GM19397 (cell line): ENCODE results near the gene MT4.

Experiments
- ATAC-seq: cut with Tn5 transposase; IDR thresholded peaks from one replicate; pipeline ENCODE4 v1.9.1; 2021; ENCODE audit warnings: mild to moderate bottlenecking, moderate library complexity; ENCODE audit not compliant: unreplicated experiment

The MT4 gene

DNA sequence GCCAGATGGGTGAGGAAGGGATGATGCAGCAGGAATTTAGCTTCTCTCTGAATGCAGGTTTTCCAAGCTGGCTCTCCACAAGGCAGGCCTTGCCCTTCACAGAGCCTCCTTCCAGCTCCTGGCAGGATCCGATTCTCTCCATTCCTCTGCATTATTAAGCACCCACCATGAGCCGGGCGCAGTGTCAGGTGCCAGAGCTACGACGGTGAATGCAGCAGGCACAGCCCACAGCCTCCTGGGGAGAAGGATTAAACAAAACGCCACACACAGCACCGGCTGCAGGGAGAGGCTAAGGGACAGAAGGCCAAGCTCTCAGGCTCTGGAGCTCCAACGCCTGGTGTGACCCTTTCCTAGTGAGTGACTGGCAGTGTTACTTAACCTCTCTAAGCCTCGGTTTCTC is 36.5 kb downstream of the MT4 start:
- no peak for ATAC-seq

DNA sequence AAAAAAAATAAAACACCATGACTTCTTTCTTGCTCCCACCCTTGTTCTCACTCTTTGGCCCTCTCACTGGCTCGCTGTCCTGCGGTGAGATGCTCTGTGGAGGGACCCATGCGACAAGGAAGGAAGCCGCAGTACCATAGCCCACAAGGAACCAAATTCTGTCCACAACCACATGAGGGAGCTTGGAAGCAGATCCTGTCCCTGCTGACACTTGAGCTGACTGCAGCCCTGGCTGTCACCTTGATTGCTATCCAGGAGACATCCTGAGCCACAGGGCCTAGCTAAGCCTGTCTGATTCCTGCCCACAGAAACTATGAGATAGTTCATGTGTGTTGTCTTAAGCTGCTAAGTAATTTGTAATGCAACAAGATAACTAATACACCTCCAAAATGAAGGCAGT is 38.7 kb downstream of the MT4 start:
- no peak for ATAC-seq

DNA sequence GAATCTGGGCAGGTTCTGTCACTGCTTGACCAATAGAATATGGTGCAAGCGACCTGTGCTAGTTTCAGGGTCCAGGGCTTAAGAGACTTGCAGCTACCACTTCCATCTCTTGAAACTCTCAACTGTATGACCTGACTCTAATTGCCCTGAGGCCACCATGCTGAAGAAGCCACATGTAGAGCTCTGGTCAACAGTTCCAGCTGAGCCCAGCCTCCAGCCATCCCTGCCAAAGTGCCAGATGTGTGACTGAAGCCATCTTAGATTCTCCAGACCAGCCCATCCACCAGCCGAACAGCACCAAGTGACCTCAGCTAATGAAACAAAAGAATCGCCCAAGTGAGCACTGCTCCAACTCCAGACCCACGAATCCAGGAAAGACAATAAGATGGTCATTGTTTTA is 40.1 kb downstream of the MT4 start:
- no peak for ATAC-seq

DNA sequence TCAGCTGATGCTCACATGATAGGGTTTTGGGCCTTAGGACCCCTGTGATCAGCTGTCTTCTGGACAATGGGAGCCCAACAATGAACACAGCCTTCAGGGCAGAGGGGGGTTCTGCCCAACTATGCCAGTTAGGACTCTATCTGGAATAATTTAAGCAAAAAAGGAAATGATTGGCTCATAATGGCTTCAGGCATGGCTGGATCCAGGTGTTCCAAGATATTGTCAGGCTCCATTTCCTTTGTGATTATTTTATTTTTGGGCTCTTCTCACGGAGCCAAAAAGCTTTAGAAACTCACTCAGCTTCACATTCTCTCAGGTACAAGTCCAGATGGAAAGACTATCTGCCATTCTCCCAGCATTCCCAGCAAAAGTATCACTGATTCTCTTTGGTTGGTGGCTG is 40.6 kb downstream of the MT4 start:
- no peak for ATAC-seq

DNA sequence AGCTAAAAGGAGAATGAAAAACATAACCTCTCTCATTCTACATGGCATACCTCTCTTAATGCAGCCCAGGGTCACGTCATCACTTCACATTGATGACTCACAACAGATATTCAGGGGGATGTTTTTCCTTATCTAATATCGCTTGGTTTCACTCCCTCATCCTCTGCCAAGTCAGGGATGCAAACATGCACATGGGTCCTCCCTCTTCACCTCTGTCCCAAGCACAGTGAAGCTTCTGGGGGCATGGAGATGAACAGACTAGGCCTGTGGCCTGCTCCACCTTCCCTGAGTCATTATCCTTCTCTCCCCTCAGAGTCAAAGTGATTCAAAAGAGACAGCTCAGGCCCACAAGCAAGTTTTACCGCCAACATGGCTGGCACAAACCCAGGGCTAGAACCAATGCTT is 41.2 kb downstream of the MT4 start:
- no peak for ATAC-seq

DNA sequence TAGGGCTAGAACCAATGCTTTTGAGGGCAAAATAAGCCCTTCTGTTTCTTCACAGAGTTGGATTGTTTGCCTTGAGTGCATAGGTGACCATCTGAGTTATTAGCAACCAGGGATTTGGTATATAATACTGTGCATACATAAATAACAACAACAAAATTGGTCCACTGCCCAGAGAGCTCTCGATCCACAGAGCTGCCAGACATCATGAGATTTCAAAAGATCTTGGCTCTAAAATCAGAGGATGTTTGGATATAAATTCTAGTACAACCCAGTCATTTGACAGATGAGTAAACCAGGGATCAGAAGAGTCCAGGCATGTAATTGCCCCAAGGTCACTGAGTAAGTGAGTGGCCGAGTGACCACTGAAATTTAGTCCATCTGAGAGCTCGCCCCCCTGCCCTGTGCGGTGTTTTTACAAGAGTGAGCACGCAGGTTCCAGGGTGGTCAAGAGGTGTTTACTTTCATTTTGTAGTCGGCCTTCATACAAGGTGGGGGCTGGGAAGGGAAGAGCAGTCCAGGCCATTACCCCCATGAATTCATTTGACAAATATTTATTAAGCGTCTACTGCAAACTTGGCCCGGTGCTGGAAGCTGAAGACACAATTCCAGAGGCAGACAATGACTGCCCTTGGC is 41.7 kb downstream of the MT4 start:
- ATAC-seq: no peak

- no peak for ATAC-seq
Observed at GRCh38 chr16:56607109-56607618, 42.3 kb downstream of the MT4 start.

GRCh38 chr16:56607675-56608042 is 42.8 kb downstream of the MT4 start:
- no peak for ATAC-seq

DNA sequence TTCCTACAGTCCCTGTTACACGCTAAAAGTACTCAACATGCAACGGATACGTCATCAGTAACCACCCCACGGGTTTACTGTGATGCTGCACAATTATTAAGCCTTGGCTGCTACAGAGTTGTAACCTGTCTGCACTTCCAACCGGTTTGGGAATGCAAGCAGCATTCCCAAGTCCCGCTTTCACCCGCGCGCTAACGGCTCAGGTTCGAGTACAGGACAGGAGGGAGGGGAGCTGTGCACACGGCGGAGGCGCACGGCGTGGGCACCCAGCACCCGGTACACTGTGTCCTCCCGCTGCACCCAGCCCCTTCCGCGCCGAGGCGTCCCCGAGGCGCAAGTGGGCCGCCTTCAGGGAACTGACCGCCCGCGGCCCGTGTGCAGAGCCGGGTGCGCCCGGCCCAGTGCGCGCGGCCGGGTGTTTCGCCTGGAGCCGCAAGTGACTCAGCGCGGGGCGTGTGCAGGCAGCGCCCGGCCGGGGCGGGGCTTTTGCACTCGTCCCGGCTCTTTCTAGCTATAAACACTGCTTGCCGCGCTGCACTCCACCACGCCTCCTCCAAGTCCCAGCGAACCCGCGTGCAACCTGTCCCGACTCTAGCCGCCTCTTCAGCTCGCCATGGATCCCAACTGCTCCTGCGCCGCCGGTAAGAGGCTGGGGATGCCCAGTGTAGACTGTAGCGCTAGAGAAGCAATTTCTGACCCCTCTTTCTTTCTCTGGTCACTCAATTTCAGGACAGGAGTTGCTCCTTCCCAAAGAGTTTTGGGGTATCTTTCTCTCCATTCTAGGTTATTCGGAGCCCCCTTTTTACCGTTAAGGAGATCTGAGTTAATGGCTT is 43.4 kb downstream of the MT4 start, which contains the start of gene MT2A:
Gene MT2A, plus strand, starts transcription at position 542 of the 833 bp plus-strand sequence. Its CDS starts 72 bp downstream, at position 614.
- peak; percentile 90 for ATAC-seq

GRCh38 chr16:56608876-56609462 is 44.1 kb downstream of the MT4 start:
- no peak for ATAC-seq

GRCh38 chr16:56609463-56609921 is 44.6 kb downstream of the MT4 start:
- no peak for ATAC-seq

DNA sequence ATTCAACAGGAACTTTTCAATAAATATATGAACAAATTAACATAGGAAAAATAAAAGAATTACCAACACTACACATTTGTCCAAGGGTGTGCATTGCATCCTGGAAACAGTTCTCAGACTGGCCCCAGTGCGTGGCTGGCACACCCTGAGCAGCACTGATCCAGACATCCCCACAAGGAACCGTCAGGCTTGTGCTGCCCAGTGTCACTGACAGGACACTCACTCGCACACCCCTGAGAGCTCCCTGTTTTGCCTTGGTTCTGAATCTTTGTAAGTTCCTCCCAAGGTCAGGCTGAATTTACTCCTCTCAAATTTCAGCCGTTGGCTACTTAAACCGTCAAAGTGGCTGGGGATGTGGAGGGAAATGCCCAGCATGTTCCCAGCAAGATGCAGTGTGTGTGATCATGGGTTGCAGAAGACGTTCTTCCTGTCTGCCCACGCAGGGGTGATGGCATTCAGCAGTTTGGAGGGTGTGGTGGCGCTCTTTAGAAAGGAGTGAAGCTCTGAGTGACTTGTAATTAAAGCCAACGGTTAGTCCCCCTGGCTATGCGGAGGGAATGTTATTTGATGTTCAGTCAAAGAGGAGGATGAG is 45.2 kb downstream of the MT4 start:
- ATAC-seq: no peak

DNA sequence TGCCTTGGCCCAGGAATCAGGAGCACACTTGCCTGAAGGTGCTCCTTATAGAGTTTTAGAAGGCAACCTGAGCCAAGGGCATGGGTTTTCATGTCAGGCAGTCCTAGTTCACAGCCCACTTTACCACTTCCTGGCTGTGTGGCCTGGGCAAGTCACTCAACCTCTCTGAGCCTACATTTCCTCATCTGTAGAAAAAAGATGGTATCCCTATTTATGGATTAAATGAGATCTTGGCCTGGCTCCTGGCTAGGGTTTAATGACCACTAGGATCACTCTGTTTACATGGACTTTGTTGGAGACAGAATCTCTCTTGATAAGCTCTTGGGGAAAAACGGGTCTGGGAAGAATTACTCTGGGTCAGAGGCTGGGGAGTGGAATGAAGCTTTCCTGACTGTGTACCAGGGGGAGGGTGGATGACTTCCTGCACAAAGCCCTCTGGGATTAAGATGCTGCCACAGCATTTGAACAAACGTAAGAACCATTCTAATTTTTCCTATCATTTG is 45.8 kb downstream of the MT4 start:
- ATAC-seq: no peak

DNA sequence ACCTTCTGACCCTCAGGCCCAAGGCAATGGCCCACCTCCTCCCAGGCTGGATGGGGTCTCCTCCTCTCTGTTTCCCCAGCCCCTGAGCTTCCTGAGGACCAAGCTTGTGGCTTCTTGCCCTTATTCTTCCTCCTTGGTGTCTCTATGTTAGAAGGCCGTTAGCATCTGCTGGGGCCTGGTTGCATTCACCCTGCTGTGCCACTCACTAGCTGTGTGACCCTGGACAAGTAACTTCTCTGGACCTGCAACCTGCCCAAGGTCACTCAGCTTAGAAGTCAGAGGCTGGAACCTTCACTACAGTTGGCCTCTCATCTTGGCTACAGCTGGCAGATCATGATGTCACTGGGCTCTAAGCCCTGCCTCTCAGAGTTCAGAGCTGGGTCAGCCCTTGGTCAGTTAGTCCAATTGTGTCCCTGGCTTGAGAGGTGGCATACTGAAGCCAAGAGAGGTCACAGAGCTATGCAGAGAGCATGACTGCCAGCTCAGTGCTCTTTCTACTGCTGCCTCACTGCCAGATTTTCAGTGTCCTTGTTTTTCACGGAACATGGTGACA is 46.5 kb downstream of the MT4 start:
- ATAC-seq: no peak

GRCh38 chr16:56613706-56614105 is 48.8 kb downstream of the MT4 start:
- no peak for ATAC-seq

DNA sequence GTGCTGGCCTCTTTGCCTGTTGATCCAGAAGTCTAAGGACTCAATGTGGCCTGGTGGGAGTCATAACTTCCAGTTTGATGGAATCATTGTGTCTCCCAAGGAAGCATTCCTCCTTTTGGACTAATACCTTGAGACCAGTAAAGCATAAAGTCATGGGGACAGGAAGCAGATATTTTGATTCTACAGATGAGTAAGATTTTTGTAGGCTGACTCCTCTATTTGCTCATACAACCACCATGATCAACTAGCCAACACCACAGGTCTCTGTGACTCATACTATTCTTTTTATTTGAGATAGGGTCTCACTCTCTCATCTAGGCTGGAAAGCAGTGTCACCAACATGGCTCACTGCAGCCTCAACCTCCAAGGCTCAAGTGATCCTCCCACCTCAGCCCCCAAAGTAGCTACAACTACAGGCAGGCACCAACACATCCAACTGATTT is 49.7 kb downstream of the MT4 start:
- ATAC-seq: no peak

DNA sequence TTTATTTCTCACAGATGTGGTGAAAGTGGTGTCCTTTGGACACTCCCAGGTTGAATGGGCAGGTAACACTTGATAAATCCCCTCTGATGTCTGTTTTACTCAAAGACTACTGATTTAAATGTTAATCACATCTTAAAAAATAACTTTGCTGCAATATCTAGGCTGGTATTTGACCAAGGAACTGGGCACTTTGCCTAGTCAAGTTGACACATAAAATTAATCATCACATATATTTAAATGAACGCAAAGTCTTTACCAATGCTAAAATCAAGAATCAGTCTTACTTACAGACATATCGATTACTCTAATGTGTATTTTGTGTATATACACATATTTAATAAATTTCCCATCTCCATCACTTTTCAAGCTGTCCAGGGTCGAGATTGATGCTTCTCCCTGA is 50.5 kb downstream of the MT4 start:
- no peak for ATAC-seq

- no peak for ATAC-seq
Observed at GRCh38 chr16:56616608-56617211, 51.8 kb downstream of the MT4 start.

- ATAC-seq: peak; percentile 57
Observed at GRCh38 chr16:56617212-56618085, 52.6 kb downstream of the MT4 start.
